ENCODE data around the gene DGKQ. TPM values are rescaled to one million over a fixed set of nuclear protein-coding genes. Genes with fewer than 3 reads are reported as not detected.

DGKQ gene
- total RNA-seq, 1 donor from 2014 or later, result 15.4 TPM

- no peak for TF ChIP-seq CTCF (IDR thresholded peaks at IDR 0.05)
- Mint-ChIP-seq H3K27me3 (ENCODE audit: low read depth) (no peaks in the 10 kb centered on the region), H3K27ac (ENCODE audit: unreplicated experiment) (no peak overlapping the region), H3K36me3 (ENCODE audit: low read depth) (peaks cover 2% of the 10 kb centered on the region), H3K4me1 (ENCODE audit: low read depth) (peaks cover 16% of the 10 kb centered on the region), H3K9me3 (ENCODE audit: low read depth) (peaks cover 5% of the 10 kb centered on the region), H3K4me3 (ENCODE audit: unreplicated experiment) (no peak overlapping the region)
- no peak for DNase-seq (ENCODE audit: low spot score)
These were observed 55.4 kb downstream of the DGKQ start for GRCh38 chr4:917992-918391.

GRCh38 chr4:917466-917865 lies 55.9 kb downstream of the DGKQ start:
- H3K36me3 Mint-ChIP-seq (ENCODE audit: low read depth), result peaks cover 2% of the 10 kb centered on the region
- H3K9me3 Mint-ChIP-seq (ENCODE audit: low read depth), result peaks cover 5% of the 10 kb centered on the region
- H3K4me1 Mint-ChIP-seq (ENCODE audit: low read depth), result peaks cover 13% of the 10 kb centered on the region
- H3K4me3 Mint-ChIP-seq (ENCODE audit: unreplicated experiment), result no peak overlapping the region
- H3K27ac Mint-ChIP-seq (ENCODE audit: unreplicated experiment), result no peak overlapping the region
- no peak for DNase-seq (ENCODE audit: low spot score)
- no peak for TF ChIP-seq CTCF (IDR thresholded peaks at IDR 0.05)
- H3K27me3 Mint-ChIP-seq (ENCODE audit: low read depth), result no peaks in the 10 kb centered on the region

GRCh38 chr4:915595-915994 lies 57.8 kb downstream of the DGKQ start:
- peaks cover 10% of the 10 kb centered on the region for H3K4me1 Mint-ChIP-seq (ENCODE audit: low read depth)
- TF ChIP-seq CTCF (IDR thresholded peaks at IDR 0.05), result no peak
- H3K9me3 Mint-ChIP-seq (ENCODE audit: low read depth), result peaks cover 5% of the 10 kb centered on the region
- H3K36me3 Mint-ChIP-seq (ENCODE audit: low read depth), result peaks cover 2% of the 10 kb centered on the region
- DNase-seq (ENCODE audit: low spot score), result no peak
- no peak overlapping the region for H3K4me3 Mint-ChIP-seq (ENCODE audit: unreplicated experiment)
- H3K27ac Mint-ChIP-seq (ENCODE audit: unreplicated experiment), result no peak overlapping the region
- H3K27me3 Mint-ChIP-seq (ENCODE audit: low read depth), result no peaks in the 10 kb centered on the region

GRCh38 chr4:915041-915474 lies 58.3 kb downstream of the DGKQ start:
- Mint-ChIP-seq H3K4me3 (ENCODE audit: unreplicated experiment) (no peak overlapping the region), H3K36me3 (ENCODE audit: low read depth) (peaks cover 2% of the 10 kb centered on the region), H3K9me3 (ENCODE audit: low read depth) (peaks cover 5% of the 10 kb centered on the region), H3K4me1 (ENCODE audit: low read depth) (peaks cover 10% of the 10 kb centered on the region), H3K27me3 (ENCODE audit: low read depth) (no peaks in the 10 kb centered on the region), H3K27ac (ENCODE audit: unreplicated experiment) (peak overlapping the region; percentile 62)
- DNase-seq (ENCODE audit: low spot score), result no peak
- no peak for TF ChIP-seq CTCF (IDR thresholded peaks at IDR 0.05)

- Mint-ChIP-seq H3K9me3 (ENCODE audit: low read depth) (peaks cover 5% of the 10 kb centered on the region), H3K4me1 (ENCODE audit: low read depth) (peaks cover 10% of the 10 kb centered on the region), H3K4me3 (ENCODE audit: unreplicated experiment) (no peak overlapping the region), H3K27ac (ENCODE audit: unreplicated experiment) (no peak overlapping the region), H3K27me3 (ENCODE audit: low read depth) (no peaks in the 10 kb centered on the region), H3K36me3 (ENCODE audit: low read depth) (peaks cover 2% of the 10 kb centered on the region)
- DNase-seq (ENCODE audit: low spot score), result no peak
- TF ChIP-seq CTCF (IDR thresholded peaks at IDR 0.05), result no peak
These were observed 58.8 kb downstream of the DGKQ start for GRCh38 chr4:914531-914930.

Measured in chondrocyte (in vitro differentiated cells).